Measurements from ENCODE around the gene EEA1.

DNA sequence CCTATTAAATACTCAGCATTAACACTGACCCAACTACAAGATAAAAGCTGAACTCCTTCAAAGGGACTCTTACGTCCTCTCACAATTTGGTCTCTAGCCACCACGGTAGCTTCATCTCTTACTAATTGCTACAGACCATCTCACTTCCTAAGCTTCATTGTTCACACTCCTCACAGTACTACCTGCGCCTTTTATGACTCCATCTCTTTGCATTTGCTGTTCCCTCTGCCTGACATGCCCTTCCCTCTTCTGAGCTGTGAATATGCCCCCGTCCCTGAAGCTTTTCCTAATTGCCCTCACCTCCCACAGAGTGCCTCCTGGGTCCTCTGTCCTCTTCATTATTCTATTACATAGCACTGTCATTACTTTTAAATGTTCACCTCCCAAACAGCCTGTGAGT, 2.5 kb downstream of the EEA1 start:
- no peak for TF ChIP-seq POLR2A (IDR thresholded peaks at IDR 0.05; ENCODE audit: low read depth, low read length)
- no peak for TF ChIP-seq JUND (IDR thresholded peaks at IDR 0.05; ENCODE audit: low read depth, low read length)
- TF ChIP-seq, protein P1, sequence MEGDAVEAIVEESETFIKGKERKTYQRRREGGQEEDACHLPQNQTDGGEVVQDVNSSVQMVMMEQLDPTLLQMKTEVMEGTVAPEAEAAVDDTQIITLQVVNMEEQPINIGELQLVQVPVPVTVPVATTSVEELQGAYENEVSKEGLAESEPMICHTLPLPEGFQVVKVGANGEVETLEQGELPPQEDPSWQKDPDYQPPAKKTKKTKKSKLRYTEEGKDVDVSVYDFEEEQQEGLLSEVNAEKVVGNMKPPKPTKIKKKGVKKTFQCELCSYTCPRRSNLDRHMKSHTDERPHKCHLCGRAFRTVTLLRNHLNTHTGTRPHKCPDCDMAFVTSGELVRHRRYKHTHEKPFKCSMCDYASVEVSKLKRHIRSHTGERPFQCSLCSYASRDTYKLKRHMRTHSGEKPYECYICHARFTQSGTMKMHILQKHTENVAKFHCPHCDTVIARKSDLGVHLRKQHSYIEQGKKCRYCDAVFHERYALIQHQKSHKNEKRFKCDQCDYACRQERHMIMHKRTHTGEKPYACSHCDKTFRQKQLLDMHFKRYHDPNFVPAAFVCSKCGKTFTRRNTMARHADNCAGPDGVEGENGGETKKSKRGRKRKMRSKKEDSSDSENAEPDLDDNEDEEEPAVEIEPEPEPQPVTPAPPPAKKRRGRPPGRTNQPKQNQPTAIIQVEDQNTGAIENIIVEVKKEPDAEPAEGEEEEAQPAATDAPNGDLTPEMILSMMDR (IDR thresholded peaks at IDR 0.05 in 2 of 3, conservative IDR thresholded peaks at IDR 0.05 in 1 of 3; ENCODE audit: control insufficient read depth in 2 of 3, extremely low read depth in 1 of 3, insufficient read depth in 1 of 3, low read depth in 3 of 3, low read length in 3 of 3): no peak
- TF ChIP-seq STAT3 (IDR thresholded peaks at IDR 0.05; ENCODE audit: low read depth, low read length): no peak
- TF ChIP-seq, protein P2, sequence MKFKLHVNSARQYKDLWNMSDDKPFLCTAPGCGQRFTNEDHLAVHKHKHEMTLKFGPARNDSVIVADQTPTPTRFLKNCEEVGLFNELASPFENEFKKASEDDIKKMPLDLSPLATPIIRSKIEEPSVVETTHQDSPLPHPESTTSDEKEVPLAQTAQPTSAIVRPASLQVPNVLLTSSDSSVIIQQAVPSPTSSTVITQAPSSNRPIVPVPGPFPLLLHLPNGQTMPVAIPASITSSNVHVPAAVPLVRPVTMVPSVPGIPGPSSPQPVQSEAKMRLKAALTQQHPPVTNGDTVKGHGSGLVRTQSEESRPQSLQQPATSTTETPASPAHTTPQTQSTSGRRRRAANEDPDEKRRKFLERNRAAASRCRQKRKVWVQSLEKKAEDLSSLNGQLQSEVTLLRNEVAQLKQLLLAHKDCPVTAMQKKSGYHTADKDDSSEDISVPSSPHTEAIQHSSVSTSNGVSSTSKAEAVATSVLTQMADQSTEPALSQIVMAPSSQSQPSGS (IDR thresholded peaks at IDR 0.05; ENCODE audit: low read length): no peak
- TF ChIP-seq SUZ12 (IDR thresholded peaks at IDR 0.05; ENCODE audit: unreplicated experiment): no peak
- TF ChIP-seq SP1 (IDR thresholded peaks at IDR 0.05; ENCODE audit: low read depth, low read length): no peak
- TF ChIP-seq, protein P3, sequence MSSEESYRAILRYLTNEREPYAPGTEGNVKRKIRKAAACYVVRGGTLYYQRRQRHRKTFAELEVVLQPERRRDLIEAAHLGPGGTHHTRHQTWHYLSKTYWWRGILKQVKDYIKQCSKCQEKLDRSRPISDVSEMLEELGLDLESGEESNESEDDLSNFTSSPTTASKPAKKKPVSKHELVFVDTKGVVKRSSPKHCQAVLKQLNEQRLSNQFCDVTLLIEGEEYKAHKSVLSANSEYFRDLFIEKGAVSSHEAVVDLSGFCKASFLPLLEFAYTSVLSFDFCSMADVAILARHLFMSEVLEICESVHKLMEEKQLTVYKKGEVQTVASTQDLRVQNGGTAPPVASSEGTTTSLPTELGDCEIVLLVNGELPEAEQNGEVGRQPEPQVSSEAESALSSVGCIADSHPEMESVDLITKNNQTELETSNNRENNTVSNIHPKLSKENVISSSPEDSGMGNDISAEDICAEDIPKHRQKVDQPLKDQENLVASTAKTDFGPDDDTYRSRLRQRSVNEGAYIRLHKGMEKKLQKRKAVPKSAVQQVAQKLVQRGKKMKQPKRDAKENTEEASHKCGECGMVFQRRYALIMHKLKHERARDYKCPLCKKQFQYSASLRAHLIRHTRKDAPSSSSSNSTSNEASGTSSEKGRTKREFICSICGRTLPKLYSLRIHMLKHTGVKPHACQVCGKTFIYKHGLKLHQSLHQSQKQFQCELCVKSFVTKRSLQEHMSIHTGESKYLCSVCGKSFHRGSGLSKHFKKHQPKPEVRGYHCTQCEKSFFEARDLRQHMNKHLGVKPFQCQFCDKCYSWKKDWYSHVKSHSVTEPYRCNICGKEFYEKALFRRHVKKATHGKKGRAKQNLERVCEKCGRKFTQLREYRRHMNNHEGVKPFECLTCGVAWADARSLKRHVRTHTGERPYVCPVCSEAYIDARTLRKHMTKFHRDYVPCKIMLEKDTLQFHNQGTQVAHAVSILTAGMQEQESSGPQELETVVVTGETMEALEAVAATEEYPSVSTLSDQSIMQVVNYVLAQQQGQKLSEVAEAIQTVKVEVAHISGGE (CRISPR knock-in tag; IDR thresholded peaks at IDR 0.05): no peak
- no peak for TF ChIP-seq NFIC (IDR thresholded peaks at IDR 0.05; ENCODE audit: low read depth, low read length)
- TF ChIP-seq CHD2 (IDR thresholded peaks at IDR 0.05; ENCODE audit: borderline replicate concordance, low read depth, low read length): no peak
- no peak for TF ChIP-seq TCF12 (IDR thresholded peaks at IDR 0.05; ENCODE audit: low read depth, low read length)
- TF ChIP-seq, protein P4, sequence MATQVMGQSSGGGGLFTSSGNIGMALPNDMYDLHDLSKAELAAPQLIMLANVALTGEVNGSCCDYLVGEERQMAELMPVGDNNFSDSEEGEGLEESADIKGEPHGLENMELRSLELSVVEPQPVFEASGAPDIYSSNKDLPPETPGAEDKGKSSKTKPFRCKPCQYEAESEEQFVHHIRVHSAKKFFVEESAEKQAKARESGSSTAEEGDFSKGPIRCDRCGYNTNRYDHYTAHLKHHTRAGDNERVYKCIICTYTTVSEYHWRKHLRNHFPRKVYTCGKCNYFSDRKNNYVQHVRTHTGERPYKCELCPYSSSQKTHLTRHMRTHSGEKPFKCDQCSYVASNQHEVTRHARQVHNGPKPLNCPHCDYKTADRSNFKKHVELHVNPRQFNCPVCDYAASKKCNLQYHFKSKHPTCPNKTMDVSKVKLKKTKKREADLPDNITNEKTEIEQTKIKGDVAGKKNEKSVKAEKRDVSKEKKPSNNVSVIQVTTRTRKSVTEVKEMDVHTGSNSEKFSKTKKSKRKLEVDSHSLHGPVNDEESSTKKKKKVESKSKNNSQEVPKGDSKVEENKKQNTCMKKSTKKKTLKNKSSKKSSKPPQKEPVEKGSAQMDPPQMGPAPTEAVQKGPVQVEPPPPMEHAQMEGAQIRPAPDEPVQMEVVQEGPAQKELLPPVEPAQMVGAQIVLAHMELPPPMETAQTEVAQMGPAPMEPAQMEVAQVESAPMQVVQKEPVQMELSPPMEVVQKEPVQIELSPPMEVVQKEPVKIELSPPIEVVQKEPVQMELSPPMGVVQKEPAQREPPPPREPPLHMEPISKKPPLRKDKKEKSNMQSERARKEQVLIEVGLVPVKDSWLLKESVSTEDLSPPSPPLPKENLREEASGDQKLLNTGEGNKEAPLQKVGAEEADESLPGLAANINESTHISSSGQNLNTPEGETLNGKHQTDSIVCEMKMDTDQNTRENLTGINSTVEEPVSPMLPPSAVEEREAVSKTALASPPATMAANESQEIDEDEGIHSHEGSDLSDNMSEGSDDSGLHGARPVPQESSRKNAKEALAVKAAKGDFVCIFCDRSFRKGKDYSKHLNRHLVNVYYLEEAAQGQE (IDR thresholded peaks at IDR 0.05; ENCODE audit: low read depth, low read length): no peak
- no peak for TF ChIP-seq EGR1 (IDR thresholded peaks at IDR 0.05; ENCODE audit: borderline replicate concordance in 1 of 2, low read depth in 2 of 2, low read length in 2 of 2)
